ENCODE data around the gene CMTM1.
"Not testable (repeated sequence)": the region's sequence is repeated elsewhere in the genome, so short reads cannot be mapped to it uniquely, and the experiment has no call there.

Gene CMTM1

DNA sequence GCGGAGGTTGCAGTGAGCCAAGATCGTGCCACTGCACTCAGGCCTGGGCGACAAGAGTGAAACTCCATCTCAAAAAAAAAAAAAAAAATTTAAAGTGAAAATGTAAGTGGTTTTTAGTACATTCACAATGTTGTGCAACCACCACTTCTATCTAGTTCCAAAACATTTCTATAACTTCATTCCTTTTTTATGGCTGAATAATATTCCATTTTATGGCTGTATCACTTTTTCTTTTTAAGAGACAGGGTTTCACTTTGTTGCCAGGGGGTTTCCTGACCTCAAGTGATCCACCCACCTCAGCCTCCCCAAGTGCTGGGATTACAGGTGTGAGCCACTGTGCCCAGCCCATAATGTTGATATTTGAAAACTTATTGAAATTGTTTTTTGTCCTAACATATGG, 26.6 kb downstream of the CMTM1 start:
- no peak for DNase-seq (ENCODE audit: low read depth)

DNA sequence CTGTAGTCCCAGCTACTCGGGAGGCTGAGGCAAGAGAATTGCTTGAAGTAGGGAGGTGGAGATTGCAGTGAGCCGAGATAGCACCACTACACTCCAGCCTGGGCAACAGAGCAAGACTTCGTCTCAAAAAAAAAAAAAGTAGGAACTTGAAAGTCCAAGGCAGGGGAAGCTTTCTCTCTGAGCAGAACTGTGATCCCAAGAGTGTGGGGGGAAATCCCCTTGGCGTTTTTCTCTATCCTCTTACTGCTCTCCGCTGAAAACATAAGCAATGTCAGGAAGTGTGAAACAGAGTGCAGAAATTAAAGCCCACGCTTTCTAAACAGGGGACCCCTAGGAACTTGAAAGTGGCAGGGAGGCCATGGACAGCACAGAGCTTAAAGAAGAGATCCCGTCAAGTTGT, 28.5 kb downstream of the CMTM1 start:
- no peak for DNase-seq (ENCODE audit: low read depth)

DNA sequence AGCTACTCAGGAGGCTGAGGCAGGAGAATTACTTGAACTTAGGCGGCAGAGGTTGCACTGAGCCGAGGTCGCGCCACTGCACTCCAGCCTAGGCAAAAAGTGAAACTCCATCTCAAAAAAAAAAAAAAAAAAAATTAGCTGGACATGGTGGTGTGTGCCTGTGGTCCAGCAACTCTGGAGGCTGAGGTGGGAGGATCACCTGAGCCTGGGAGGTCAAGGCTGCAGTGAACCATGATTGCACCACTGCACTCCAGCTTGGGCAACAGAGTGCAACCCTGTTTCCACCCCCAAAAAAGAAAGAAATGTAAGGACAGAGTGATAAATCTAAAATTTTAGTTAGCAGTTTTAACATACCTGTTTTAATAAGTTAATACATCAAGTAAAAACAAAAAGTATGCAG, 30.3 kb downstream of the CMTM1 start:
- not testable (repeated sequence) for DNase-seq (ENCODE audit: low read depth)

DNA sequence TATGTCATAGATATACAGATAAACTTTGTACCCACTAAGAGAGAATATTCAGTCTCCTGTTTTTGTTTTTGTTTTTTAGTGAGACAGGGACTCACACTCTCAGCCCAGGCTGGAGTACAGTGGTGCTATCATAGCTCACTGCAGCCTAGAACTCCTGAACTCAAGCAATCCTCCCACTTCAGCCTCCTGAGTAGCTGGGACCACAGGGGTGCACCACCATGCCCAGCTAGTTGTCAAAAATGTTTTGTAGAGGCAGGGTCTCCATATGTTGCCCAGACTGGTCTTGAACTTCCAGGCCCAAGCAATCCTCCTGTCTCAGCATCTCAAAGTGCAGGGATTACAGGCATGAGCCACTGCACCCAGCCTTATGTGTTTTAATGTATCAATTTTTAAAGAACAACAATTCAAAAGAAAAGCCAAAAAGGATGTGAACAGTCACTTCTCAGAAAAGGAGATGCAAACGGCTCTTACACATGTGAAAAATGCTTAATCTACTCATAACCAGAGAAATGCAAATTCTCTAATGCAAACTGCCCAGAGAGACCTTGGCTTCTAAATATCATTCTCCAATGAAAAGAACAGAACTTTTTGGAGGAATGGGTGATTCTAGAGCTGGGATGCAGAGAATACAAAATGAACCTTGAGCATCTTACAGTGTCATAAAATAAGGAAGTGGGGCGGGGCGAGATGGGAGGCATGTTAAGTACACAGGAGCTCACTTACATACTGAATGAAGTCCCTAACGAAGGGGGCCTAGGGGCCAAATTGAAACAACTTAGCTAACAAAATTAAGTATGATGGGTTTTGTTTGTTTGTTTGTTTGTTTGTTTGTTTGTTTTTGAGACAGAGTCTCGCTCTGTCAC, 31.0 kb downstream of the CMTM1 start:
- DNase-seq (ENCODE audit: low read depth): no peak

DNA sequence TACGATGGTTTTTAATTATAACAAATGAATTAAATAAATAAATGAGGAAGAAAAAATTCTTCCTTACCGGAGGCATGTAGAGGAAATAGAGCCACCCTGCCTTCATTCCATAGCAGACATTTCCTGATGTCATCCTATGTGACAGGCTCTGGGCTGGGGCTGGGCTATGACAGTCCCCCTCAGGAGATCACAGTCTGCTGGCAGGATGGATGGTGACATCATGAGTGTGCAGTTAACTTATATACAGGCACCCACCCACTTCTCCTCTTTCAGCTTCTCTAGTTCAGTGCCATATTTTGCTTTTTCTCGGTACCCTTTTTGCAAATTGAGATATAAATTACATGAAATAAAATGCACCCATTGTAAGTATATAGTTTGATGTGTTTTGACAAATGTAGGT, 31.9 kb downstream of the CMTM1 start:
- no peak for DNase-seq (ENCODE audit: low read depth)

DNA sequence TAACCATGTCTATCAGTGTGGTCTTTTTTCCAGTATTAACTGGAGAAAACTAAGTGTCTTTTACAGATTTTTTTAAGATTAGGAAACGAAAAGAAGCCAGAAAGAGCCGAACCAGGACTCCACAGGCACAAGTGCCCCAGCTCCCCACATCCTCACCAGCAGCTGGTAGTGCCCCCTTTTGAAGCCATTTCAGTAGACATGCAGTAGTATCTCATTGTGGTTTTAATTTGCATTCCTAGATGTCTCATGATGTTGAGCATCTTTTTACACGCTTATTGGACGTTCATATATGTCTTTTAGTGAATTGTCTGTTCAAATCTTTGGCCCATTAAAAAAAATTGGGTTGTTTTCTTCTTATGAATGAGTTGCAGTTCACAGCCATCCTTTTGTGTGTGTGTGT, 33.5 kb downstream of the CMTM1 start:
- no peak for DNase-seq (ENCODE audit: low read depth)

DNA sequence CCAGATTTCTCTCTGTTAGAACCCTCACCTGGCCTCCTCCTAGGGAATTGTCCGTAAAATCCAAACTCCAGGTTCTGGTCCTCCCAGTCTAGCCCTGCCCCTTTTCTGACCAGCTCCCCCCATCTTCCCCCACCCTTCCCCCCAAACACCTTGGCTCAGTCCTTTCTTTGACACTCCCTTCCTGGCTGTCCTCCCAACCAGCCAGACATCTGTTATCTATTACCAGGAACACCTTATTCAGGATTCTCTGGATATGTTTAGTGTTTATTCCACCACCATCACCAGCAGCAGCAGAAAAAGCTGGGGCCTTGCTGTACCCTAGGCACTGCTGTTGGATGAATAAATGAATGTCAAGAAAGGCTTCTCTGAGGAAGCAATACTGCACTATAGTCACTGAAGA, 34.2 kb downstream of the CMTM1 start:
- DNase-seq (ENCODE audit: low read depth): no peak

DNA sequence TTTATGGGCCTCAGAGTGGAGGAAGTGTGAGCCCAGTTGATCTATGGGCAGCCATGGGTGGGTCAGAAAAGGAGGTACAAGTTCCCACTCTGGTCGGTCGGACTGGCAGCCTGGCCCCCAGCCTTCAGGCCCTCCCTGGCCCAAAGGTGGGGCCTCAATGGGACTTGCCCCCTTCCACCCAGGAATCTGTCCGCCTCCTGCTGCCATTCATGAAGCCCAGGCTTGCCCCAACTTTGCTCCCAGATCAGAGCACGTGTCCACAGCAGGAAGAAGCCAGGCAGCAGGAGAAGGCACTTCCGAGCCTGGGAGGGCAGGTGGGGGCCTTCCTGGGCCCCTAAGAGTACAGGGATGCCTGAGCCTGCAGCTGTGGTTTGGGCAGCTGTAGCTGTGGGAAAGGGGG, 35.2 kb downstream of the CMTM1 start:
- no peak for DNase-seq (ENCODE audit: low read depth)

DNA sequence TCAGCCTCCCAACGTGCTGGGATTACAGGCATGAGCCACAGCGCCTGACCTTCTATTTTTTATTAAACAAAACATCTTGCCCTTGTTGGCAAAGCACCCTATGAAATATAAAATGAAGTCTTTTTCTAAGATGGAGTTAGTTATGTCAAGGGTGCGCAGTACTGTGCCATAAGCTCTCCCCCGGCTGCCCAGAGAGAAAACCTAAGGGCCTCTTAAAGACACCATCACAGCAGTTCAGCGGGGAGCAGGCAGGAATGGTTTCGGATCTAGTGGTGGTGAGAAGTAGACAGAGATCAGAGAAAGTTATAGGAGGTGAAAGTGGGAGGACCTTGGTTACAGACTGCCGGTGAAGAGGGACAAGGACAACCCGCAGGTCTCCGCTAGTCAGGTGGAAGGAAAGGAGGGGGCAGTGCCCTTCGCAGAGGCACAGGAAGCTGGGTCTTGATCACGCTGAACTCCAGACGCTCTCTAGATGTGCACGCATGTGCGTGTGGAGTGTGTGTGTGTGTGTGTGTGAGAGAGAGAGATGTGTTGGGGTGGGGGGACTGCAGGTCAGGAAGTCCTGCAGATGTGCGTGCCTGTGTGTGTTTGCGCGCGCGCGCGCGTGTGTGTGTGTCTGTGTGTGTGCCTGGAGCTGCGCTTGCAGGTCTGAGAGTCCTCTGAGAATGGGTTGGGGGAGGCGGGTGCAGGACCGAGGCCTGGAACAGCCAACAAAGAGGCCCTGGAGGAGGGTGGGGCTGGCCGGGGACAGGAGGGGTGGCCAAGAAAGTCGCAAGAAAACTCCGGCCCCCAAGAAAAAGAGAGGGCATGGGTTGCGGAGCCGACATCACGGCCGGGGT, 37.5 kb downstream of the CMTM1 start:
- peak; percentile 58 for DNase-seq (ENCODE audit: low read depth)

DNA sequence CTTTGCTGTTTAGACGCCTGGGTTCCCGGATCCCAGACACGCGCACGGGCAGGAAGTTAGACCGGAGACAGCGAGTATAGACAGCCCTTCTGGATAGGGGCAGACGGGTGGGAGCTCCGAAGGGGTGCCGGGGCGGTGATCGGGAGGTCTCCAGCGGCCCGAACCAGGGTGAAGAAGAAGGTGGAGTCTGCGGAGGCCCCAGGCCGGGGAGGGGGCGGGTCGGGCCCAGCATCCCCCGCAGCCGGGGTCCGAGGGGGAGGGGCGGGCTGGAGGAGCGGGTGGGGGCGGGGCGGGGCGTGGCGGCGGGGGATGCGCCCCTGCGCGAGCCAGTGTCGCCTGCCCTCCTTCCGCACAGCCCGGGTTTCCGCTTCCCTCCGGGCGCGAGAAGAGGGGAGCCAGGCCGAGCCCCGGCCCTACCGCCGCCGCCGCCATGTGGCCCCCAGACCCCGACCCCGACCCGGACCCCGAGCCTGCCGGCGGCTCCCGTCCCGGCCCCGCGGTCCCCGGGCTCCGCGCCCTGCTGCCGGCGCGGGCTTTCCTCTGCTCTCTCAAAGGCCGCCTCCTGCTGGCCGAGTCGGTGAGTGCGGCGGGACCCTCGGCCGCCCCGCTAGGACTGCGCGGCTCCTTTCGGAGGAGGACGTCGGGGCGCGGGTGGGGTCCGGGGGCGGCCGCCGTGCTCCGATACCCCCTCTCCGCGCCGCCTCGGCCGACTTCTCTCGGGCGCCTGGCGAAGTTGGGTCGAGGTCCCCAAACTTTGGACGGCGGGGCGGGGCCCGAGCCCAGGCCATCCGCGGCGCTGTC, 38.3 kb downstream of the CMTM1 start, which contains the start of gene CMTM3:
CMTM3 (plus strand) TSS at position 329 of the 801 bp plus-strand sequence; CDS start at position 431, 102 bp downstream.
- peak; percentile 69 for DNase-seq (ENCODE audit: low read depth)

DNA sequence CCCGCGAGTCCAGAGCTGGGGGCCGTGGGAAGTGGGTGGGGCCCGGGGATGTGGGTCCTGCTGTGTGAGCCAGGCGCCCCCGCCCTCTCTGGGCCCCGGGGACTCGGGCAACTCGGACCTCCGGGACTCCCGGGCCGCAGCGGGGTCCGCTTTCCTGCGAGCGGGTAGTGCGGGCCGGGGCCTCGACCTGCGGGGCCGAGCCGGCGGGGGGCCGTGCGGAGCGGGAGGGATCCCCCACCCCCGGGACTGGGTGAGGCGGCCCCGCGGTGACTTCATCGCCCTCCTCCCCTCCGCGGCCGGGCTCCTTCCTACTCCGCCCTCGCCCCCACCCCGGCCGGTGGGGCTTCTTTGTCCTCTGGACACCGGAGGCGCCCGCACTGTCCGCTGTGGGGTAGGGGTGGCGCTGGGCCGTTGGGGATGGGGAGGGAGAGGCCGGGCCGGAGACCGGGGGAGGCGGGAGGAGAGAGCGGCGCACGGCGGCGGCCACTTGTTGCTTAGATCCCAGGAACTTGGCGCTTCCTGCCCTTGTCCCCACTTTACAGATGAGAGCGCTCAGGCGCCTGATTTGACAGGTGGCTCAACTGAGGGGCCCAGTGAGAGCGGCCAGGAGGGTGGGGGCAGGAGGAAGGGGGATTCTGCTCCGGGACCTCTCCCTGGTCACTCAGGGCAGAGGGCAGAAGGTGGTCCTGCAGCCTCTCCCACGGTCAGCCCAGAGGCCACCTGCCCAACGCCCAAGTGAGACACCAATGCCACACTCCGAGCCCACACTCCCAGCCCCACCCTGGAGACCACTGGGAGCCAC, 39.1 kb downstream of the CMTM1 start:
- peak; percentile 58 for DNase-seq (ENCODE audit: low read depth)

DNA sequence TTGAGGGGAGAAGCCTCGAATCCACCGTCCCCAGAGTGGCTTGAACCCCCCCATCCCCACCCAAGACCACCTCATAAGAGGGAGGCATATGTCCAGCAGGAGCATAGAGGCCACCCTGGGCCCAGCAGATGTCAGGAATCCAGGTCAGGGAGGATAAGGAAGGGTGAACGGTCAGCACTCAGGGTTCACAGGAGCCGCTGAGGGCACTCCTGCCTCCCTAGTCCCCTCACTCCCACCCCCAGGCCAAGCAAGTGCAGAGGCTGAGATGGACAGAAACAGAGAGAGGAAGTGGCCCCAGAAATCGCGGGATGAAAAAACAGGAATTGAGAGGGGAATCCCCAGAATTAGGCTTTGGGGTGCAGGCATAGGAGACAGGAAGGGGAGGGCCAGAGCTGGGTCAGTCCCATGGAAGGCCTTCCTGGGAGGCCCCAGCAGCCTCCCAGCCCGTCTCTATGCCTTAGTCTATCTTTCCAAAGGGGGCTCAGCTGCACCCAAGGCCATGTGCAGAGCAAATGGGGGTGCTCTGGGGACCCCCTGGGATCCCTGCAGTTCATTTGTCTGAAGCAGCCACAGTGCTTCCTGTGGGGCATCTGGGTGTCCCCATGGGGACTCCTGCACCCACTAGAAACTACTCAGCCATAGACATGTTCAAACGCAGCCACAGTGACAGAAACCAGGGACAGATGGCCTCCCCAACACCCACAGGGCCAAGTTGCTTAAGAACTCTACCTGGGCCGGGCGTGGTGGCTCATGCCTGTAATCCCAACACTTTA, 39.9 kb downstream of the CMTM1 start:
- DNase-seq (ENCODE audit: low read depth): peak; percentile 22

DNA sequence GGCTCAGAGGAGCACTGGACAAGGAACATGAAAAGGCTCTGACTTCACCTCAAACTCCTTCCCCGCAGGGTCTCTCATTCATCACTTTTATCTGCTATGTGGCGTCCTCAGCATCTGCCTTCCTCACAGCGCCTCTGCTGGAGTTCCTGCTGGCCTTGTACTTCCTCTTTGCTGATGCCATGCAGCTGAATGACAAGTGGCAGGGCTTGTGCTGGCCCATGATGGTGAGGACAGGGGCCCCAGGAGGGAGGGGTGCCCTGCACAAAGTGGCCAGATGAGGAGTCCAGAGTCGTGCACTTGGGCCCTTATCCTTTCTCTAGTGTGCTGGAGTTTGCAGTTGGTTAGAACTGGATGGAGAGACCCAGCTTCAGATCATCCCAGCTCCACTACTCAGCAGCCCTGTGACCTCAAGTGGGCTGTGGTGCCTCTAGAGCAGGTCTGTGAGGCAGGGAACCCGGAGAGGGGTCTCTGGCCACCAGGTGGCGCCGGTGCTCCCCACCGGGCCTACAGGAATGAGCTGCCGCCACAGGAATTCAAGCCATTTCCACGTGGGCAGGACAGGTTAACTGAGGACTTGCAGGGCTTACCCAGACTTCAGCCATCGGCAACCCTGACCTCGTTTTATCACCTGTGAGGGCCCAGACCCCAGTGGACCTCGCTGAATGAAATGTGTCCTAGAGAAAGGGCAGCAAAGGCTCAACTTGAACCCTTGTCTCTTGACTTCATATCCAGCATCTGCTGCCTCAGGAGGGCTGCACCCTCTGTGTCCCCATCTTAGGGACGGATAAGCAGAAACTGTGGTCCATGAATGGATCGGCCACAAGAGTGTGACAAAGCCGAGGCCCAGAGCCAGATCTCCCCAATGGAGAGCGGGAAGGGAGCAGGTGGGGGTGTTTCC, 42.3 kb downstream of the CMTM1 start:
- peak; percentile 91 for DNase-seq (ENCODE audit: low read depth)

DNA sequence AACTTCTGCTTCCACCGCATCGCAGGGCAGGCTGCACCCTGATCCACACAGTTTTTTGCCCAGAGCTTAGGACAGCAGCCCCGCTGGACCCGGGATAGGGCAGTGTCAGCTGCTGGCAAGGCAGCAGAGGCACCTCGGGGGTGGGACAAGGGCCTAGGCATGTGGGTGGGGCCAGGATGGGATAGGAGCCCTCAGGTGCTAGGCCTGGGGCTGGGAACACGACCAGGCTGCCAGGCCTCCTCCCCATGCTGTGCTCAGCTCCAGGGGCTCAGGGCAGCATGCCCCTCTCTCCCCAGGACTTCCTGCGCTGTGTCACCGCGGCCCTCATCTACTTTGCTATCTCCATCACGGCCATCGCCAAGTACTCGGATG, 42.9 kb downstream of the CMTM1 start:
- DNase-seq (ENCODE audit: low read depth): no peak

DNA sequence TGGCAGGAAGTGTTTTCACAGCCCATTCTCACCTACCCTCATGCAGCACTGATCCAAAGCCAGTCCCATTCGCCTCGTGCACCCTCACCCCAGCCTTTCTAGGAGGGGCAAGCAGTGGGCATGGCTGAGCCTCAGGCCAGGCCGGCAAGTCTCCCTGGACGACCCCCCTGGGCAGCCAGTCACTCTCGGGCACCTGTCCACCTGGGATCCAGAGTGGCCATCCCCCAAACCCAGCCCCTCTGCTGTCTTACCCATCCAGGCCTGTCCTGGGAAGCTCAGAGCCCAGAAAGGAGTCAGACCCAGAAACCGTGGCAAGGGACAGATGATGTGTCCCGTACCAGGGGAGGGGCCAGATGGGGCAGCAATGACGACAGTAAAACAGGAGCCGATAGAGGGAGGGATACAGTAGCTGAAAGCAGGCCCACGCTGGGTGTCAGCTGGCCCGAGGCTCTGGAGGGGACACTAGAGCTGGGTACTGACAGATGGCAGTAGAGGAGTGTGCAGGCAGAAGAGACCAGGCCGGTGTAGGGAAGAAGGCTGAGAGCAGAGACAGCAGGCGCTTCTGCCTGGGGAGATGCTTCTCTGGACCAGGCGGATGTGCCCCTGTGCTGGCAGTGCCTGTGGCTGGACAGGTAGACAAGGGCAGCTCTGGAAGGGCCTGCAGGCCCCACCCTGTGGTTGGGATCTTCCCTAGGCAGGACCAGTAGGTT, 44.0 kb downstream of the CMTM1 start:
- no peak for DNase-seq (ENCODE audit: low read depth)

DNA sequence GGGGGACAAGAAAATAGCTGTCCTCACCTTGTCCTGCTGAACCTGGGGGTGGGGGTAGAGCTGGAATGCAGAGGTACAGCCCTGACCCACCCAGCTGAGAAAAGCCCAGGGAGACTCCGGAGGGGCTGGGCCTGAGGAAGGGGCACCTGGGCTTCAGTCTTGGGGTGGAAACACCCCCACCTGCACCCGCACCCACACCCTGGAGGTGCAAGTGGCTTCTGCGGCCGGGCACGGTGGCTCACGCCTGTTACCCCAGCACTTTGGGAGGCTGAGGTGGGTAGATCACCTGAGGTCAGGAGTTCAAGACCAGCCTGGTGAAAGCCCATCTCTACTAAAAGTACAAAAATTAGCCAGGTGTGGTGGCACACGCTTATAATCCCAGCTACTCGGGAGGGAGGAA, 45.7 kb downstream of the CMTM1 start:
- not testable (repeated sequence) for DNase-seq (ENCODE audit: low read depth)

DNA sequence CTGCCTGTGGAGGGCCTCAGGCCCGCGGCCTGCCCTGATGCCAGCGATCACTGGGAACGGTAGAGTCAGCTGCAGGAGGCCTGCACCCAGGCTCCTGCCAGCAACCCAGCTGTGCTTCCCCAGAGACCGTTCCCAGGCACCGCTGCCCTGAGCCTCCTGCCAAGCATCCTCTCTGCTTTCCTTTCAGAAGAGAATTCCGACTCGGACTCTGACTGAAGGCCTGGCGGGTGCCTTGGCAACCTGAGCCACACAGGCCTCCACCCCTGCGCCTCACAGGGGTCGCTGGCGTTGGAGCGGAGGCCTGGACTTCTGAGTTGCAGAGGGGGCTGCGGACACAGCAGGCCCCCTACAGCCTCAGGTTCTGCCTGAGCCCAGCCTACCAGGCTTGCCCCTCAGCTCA, 46.2 kb downstream of the CMTM1 start:
- DNase-seq (ENCODE audit: low read depth): no peak

DNA sequence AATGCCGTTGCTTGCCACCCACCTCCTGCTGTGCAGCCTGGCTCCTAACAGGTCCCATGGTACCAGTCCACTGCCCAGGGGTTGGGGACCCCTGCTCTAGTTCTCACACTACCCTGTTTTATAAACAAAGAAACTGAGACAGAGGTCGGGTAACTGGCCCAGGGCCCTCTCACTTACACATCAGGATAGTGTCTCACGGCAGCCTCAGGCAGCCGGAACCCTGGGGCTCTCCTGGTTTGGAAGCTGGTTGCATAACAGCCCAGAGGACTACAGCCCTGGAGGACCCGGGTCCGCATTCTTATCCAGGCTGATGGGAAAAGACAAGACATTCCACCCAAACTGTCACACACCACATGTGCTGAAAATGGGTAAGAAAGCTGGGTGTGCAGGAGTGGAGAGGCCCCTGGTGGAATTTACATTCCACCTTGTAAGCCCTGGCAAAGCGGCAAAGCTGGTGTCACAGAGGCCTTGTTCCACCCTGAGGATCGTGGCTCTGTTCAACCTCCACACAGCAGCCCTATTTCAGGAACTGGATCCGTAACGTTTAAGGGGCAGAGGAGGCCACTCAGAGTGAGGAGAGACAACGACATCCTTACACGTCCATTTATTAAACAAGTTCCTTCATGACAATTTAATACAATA, 48.0 kb downstream of the CMTM1 start:
- no peak for DNase-seq (ENCODE audit: low read depth)

DNA sequence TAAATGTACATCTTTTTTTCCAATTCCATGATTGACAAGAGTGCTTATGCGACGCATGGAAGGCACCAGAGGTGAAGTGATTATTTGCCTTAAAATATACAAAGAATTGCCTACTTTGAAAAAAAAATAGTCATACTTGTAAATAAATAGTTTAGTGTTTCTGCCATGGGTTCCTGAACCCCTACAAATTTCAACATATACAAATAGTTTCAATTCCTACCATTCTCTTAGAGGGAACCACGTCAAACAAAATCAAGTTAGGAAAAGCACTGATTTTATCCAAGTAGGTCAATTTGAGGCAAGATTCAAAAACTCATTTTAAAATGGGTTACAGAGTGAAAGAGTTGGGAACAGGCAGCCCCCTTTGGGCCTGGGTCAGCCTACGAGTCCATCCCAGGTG, 49.9 kb downstream of the CMTM1 start:
- DNase-seq (ENCODE audit: low read depth): no peak

Measured in ELR (cell line).